ENCODE measurements around the gene PSIP1. TPM values are rescaled to one million over a fixed set of nuclear protein-coding genes. Genes with fewer than 3 reads are reported as not detected.

Gene PSIP1
- total RNA-seq, 1 experiment from 2014 or later = 67.8 TPM

- H3K9me2 ChIP-seq (ENCODE audit: insufficient read depth) = no peaks in the 10 kb centered on the region
- no peak for TF ChIP-seq EZH2 (IDR thresholded peaks at IDR 0.05; ENCODE audit: low read depth)
- no peak for TF ChIP-seq CTCF (conservative IDR thresholded peaks at IDR 0.05)
- H3K27me3 ChIP-seq (ENCODE audit: insufficient read depth, low read depth) = no peaks in the 10 kb centered on the region
- intact Hi-C loops (cut with micrococcal nuclease; ENCODE audit: unreplicated experiment) = no loop called here
- no TSS peak for BruUV-seq (replicated peaks)
- no peak overlapping the region for H3K4me2 ChIP-seq
- no peaks in the 10 kb centered on the region for H3K9me3 ChIP-seq (ENCODE audit: insufficient read depth, low read depth)
- H3K4me3 ChIP-seq = no peak overlapping the region
- H4K20me1 ChIP-seq (ENCODE audit: insufficient read depth) = no peaks in the 10 kb centered on the region
- ChIA-PET POLR2A (ENCODE audit: unreplicated experiment) (no interaction called here), CTCF (no interaction called here)
- H3F3A ChIP-seq (ENCODE audit: insufficient read depth, low read depth) = no peaks in the 10 kb centered on the region; the same call in 1 of the 2 replicates
- H3K79me2 ChIP-seq (ENCODE audit: low read depth) = no peaks in the 10 kb centered on the region
- no peaks in the 10 kb centered on the region for H3K36me3 ChIP-seq (ENCODE audit: low read depth)
- peaks cover 9% of the 10 kb centered on the region for H3K4me1 ChIP-seq (replicated peaks; ENCODE audit: insufficient read depth)
- H2AFZ ChIP-seq = no peak overlapping the region
- no peak overlapping the region for H3K27ac ChIP-seq
- no peak for DNase-seq
Observed at GRCh38 chr9:15542624-15543023, 31.9 kb upstream of the PSIP1 start.

GRCh38 chr9:15541872-15542271 is 31.1 kb upstream of the PSIP1 start:
- POLR2A ChIA-PET (ENCODE audit: unreplicated experiment) = no interaction called here
- no peaks in the 10 kb centered on the region for H3K36me3 ChIP-seq (ENCODE audit: low read depth)
- H2AFZ ChIP-seq = no peak overlapping the region
- no peak overlapping the region for H3K27ac ChIP-seq
- BruUV-seq (replicated peaks) = no TSS peak
- H3K4me3 ChIP-seq = no peak overlapping the region
- CTCF ChIA-PET = no interaction called here
- H3K9me3 ChIP-seq (ENCODE audit: insufficient read depth, low read depth) = no peaks in the 10 kb centered on the region
- H3F3A ChIP-seq (ENCODE audit: insufficient read depth, low read depth) = no peaks in the 10 kb centered on the region; the same call in 1 of the 2 replicates
- no peaks in the 10 kb centered on the region for H4K20me1 ChIP-seq (ENCODE audit: insufficient read depth)
- H3K27me3 ChIP-seq (ENCODE audit: insufficient read depth, low read depth) = no peaks in the 10 kb centered on the region
- peaks cover 9% of the 10 kb centered on the region for H3K4me1 ChIP-seq (replicated peaks; ENCODE audit: insufficient read depth)
- no peak overlapping the region for H3K4me2 ChIP-seq
- intact Hi-C loops (cut with micrococcal nuclease; ENCODE audit: unreplicated experiment) = no loop called here
- TF ChIP-seq CTCF (conservative IDR thresholded peaks at IDR 0.05) = no peak
- TF ChIP-seq EZH2 (IDR thresholded peaks at IDR 0.05; ENCODE audit: low read depth) = no peak
- H3K79me2 ChIP-seq (ENCODE audit: low read depth) = no peaks in the 10 kb centered on the region
- no peaks in the 10 kb centered on the region for H3K9me2 ChIP-seq (ENCODE audit: insufficient read depth)
- no peak for DNase-seq

GRCh38 chr9:15531380-15531779 is 20.6 kb upstream of the PSIP1 start:
- DNase-seq = no peak
- H3K36me3 ChIP-seq (ENCODE audit: low read depth) = no peaks in the 10 kb centered on the region
- H3K9me3 ChIP-seq (ENCODE audit: insufficient read depth, low read depth) = no peaks in the 10 kb centered on the region
- H3K4me3 ChIP-seq = no peak overlapping the region
- no peaks in the 10 kb centered on the region for H3F3A ChIP-seq (ENCODE audit: insufficient read depth, low read depth)
- TF ChIP-seq EZH2 (IDR thresholded peaks at IDR 0.05; ENCODE audit: low read depth) (no peak), CTCF (conservative IDR thresholded peaks at IDR 0.05) (no peak)
- H3K27ac ChIP-seq = no peak overlapping the region
- CTCF ChIA-PET = no interaction called here
- no peak overlapping the region for H2AFZ ChIP-seq
- no peaks in the 10 kb centered on the region for H3K9me2 ChIP-seq (ENCODE audit: insufficient read depth)
- intact Hi-C loops (cut with micrococcal nuclease; ENCODE audit: unreplicated experiment) = no loop called here
- no TSS peak for BruUV-seq (replicated peaks)
- POLR2A ChIA-PET (ENCODE audit: unreplicated experiment) = no interaction called here
- no peaks in the 10 kb centered on the region for H4K20me1 ChIP-seq (ENCODE audit: insufficient read depth)
- no peak overlapping the region for H3K4me2 ChIP-seq
- H3K79me2 ChIP-seq (ENCODE audit: low read depth) = no peaks in the 10 kb centered on the region
- H3K27me3 ChIP-seq (ENCODE audit: insufficient read depth, low read depth) = no peaks in the 10 kb centered on the region
- no peaks in the 10 kb centered on the region for H3K4me1 ChIP-seq (replicated peaks; ENCODE audit: insufficient read depth)

Data from PC-9 (cell line).